Ectodermal cell (in vitro differentiated cells): ENCODE data around the gene ESYT1.
A peak's percentile ranks its signal among the peaks of the same experiment; 100 is the strongest.

Source experiments
- H3K27ac ChIP-seq: 2 replicates; pipeline ENCODE4 v1.7.0; 2013; ENCODE audit warnings: mild to moderate bottlenecking, low read depth, low read length; ENCODE audit not compliant: insufficient read depth, poor library complexity, severe bottlenecking
- H3K27me3 ChIP-seq: 2 replicates; pipeline ENCODE4 v1.7.0; 2013; ENCODE audit warnings: mild to moderate bottlenecking, low read length; ENCODE audit not compliant: insufficient read depth, control insufficient read depth, poor library complexity, severe bottlenecking
- H3K36me3 ChIP-seq: one replicate; pipeline ENCODE4 v1.7.0; 2013; ENCODE audit warnings: low read length; ENCODE audit not compliant: control insufficient read depth, insufficient read depth
- H3K4me1 ChIP-seq: one replicate; pipeline ENCODE4 v1.7.0; 2013; ENCODE audit warnings: low read length; ENCODE audit not compliant: control insufficient read depth, insufficient read depth
- H3K4me3 ChIP-seq: 2 replicates; pipeline ENCODE4 v1.7.0; 2013; ENCODE audit warnings: low read depth, low read length, control low read depth; ENCODE audit not compliant: insufficient read depth
- H3K9me3 ChIP-seq: 2 replicates; pipeline ENCODE4 v1.7.0; 2013; ENCODE audit warnings: mild to moderate bottlenecking, low read length, moderate library complexity; ENCODE audit not compliant: control insufficient read depth
- WGBS, 2 experiments: methylation state at CpG; one replicate each; pipeline ENCODE4 v1.1.7; 2013; ENCODE audit warnings: missing lambda C conversion rate in 2 of 2; 5-methylcytosine and 5-hydroxymethylcytosine counted together

Gene ESYT1

DNA sequence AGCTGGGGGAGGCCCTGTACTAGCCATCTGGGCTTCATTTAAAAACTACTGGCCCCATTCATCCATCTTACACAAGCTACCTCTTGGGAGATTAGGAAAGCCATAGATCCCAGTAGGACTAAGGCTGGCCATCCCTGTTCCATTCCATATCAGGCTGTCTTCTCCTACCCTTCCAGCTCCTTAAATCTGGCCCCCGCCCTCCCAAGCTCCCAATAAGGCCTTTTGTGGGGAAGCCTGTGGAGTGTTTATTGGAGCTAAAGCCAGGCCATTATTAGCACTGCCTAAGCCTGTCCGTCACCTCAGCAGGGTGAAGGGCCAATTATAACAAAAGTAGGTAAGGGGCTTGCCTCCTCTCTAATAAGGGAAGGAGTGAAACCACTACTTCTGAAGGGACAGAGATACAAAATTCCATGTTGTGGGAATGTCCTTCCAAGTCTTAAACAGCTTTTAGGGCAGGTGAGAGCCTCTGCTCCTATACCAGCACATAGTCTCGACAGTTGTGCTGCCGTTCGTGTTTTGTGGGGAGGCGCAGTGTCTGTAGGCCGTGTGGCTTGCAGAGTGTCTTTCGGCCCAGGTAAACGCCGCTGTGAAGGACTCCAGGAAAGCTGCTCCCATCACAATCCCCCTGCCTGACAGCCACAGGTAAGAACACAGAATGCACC lies 33.8 kb downstream of the ESYT1 start:
- 82 to 83% methylated on average over 9 to 10 of the region's 10 CpGs for WGBS, 2 experiments
- no peaks in the 10 kb centered on the region for H3K9me3 ChIP-seq
- H3K36me3 ChIP-seq: peaks cover 37% of the 10 kb centered on the region
- H3K4me3 ChIP-seq: no peak overlapping the region
- no peaks in the 10 kb centered on the region for H3K27me3 ChIP-seq
- H3K4me1 ChIP-seq: peaks cover 38% of the 10 kb centered on the region
- H3K27ac ChIP-seq: peak overlapping the region; percentile 61

- Histone ChIP-seq H3K4me1 (peaks cover 34% of the 10 kb centered on the region), H3K36me3 (peaks cover 41% of the 10 kb centered on the region), H3K9me3 (no peaks in the 10 kb centered on the region), H3K27ac (no peak overlapping the region), H3K27me3 (no peaks in the 10 kb centered on the region), H3K4me3 (no peak overlapping the region)
- 76 to 82% methylated on average over 10 to 11 of the region's 11 CpGs for WGBS, 2 experiments
These were observed 34.6 kb downstream of the ESYT1 start for GRCh38 chr12:56162468-56163290.

DNA sequence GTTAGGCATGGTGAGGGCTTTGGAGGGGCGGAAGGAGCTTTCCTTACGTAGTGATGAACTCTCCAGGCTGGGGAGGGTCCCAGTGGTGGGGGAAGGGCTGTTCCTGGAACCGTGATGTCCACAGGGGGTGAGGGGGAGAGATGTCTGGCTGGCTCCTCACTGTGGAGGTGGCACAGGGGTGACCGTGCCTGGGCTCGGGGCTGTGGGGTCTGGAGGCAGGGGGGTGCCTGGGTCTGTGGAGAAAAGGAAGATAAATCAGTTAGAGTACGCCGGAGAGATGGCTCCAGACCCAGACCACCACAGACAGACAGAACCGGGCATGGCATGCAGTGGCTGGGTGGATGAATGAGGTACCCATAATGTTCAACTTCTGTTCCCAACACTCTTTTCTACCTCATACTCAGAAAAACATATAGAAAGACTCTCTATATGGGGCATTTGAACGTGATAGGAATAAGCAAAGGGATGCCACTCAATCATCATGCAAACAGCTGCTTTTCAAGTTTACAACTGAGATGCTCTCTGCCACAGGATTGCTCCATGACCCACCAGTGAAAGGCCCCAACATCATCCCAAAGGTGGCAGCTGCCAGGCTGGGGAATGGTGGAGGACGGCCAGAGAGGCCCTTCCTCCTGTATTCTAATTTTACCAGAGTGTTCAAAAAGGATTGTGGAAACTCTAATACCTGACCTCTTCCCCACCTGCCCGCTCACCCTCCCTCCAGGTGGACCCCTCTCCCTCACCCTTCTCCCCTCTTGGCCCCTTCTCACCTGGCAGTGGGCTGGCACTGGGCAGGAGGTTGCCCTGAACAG lies 35.7 kb downstream of the ESYT1 start:
- Histone ChIP-seq H3K9me3 (no peaks in the 10 kb centered on the region), H3K36me3 (peaks cover 51% of the 10 kb centered on the region), H3K4me1 (peaks cover 34% of the 10 kb centered on the region), H3K27me3 (no peaks in the 10 kb centered on the region), H3K4me3 (no peak overlapping the region), H3K27ac (peak overlapping the region; percentile 23)
- WGBS, 2 experiments: 81 to 88% methylated on average over 11 of the region's 11 CpGs

GRCh38 chr12:56164345-56164729 lies 36.3 kb downstream of the ESYT1 start:
- Histone ChIP-seq H3K36me3 (peaks cover 53% of the 10 kb centered on the region), H3K27me3 (no peaks in the 10 kb centered on the region), H3K4me3 (no peak overlapping the region), H3K4me1 (peaks cover 34% of the 10 kb centered on the region), H3K9me3 (no peaks in the 10 kb centered on the region), H3K27ac (no peak overlapping the region)
- 95 to 96% methylated on average over 16 to 17 of the region's 17 CpGs for WGBS, 2 experiments

GRCh38 chr12:56165369-56165768 lies 37.3 kb downstream of the ESYT1 start:
- Histone ChIP-seq H3K36me3 (peaks cover 56% of the 10 kb centered on the region), H3K27ac (no peak overlapping the region), H3K4me1 (peaks cover 27% of the 10 kb centered on the region), H3K9me3 (no peaks in the 10 kb centered on the region), H3K4me3 (no peak overlapping the region), H3K27me3 (no peaks in the 10 kb centered on the region)
- WGBS, 2 experiments: 86 to 92% methylated on average over 4 of the region's 4 CpGs

GRCh38 chr12:56169229-56169759 lies 41.2 kb downstream of the ESYT1 start:
- Histone ChIP-seq H3K4me3 (no peak overlapping the region), H3K9me3 (no peaks in the 10 kb centered on the region), H3K36me3 (peaks cover 73% of the 10 kb centered on the region), H3K4me1 (no peaks in the 10 kb centered on the region), H3K27me3 (no peaks in the 10 kb centered on the region), H3K27ac (no peak overlapping the region)
- 96 to 97% methylated on average over 11 of the region's 11 CpGs for WGBS, 2 experiments

DNA sequence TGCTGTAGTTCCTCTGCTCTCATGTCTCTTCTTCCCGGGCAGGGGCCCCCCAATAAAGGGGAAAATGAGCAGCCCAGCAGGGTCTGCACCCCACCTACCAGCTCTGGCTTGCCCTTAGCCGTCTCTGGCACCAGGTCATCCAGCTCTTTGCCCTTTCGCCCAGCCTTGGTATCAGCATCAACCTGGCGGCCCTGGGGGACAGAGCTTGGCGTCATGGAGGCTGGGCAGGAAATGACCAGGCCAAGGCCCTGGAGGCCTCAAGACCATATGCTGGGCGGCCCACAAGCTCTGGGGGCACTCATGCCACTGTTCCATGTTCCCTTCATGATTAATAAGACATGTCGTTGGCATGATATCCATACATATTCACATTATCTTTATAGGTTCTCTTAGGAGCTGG lies 44.8 kb downstream of the ESYT1 start:
- H3K27me3 ChIP-seq: no peaks in the 10 kb centered on the region
- peaks cover 84% of the 10 kb centered on the region for H3K36me3 ChIP-seq
- H3K4me1 ChIP-seq: no peaks in the 10 kb centered on the region
- no peak overlapping the region for H3K27ac ChIP-seq
- no peak overlapping the region for H3K4me3 ChIP-seq
- 97% methylated on average over 7 of the region's 7 CpGs for WGBS, 2 experiments
- no peaks in the 10 kb centered on the region for H3K9me3 ChIP-seq

GRCh38 chr12:56178347-56178746 lies 50.3 kb downstream of the ESYT1 start:
- no peaks in the 10 kb centered on the region for H3K9me3 ChIP-seq
- no peak overlapping the region for H3K4me3 ChIP-seq
- peaks cover 71% of the 10 kb centered on the region for H3K36me3 ChIP-seq
- WGBS, 2 experiments: 91 to 95% methylated on average over 3 of the region's 3 CpGs
- H3K4me1 ChIP-seq: no peaks in the 10 kb centered on the region
- H3K27me3 ChIP-seq: no peaks in the 10 kb centered on the region
- peak overlapping the region; percentile 18 for H3K27ac ChIP-seq

DNA sequence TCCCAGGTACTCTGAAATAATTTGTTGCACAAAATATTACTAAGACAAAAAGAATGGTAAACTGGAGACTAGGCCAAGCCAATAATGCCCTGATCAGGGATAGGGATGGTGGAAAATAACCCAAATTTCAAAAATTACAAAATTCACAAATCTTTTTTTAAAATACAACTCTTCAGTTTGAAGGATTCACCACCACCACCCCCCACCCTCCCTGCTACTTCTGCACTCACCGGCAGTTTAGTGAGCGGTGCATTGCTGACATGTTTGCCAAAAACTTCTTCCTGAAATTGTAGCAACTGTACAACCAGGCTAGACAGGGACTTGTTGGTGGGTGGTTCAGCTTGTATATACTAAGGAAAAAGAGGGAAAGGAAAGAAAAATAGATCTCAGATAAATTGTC lies 58.9 kb downstream of the ESYT1 start:
- Histone ChIP-seq H3K36me3 (peaks cover 37% of the 10 kb centered on the region), H3K9me3 (no peaks in the 10 kb centered on the region), H3K4me3 (no peak overlapping the region)

More for the DNA sequence above, 58.9 kb downstream of the ESYT1 start:
- Histone ChIP-seq H3K4me1 (peaks cover 8% of the 10 kb centered on the region), H3K27me3 (no peaks in the 10 kb centered on the region), H3K27ac (no peak overlapping the region)
- WGBS, 2 experiments: 95 to 100% methylated on average over 2 of the region's 2 CpGs
